Measurements from ENCODE around the gene OR2AT4.
"Not testable (repeated sequence)": the region's sequence is repeated elsewhere in the genome, so short reads cannot be mapped to it uniquely, and the experiment has no call there.

OR2AT4 gene

GRCh38 chr11:75101424-75102128 is 4.9 kb upstream of the OR2AT4 start:
- DNase-seq, result no peak

GRCh38 chr11:75100314-75100713 is 3.6 kb upstream of the OR2AT4 start:
- no peak for DNase-seq

GRCh38 chr11:75099635-75100034 is 3.0 kb upstream of the OR2AT4 start:
- DNase-seq, result no peak

GRCh38 chr11:75098835-75099439 is 2.3 kb upstream of the OR2AT4 start:
- DNase-seq, result not testable (repeated sequence)

GRCh38 chr11:75098181-75098580 is 1.5 kb upstream of the OR2AT4 start:
- not testable (repeated sequence) for DNase-seq

- no peak for DNase-seq
Measured at GRCh38 chr11:75097173-75097557, 489 bp upstream of the OR2AT4 start.

- not testable (repeated sequence) for DNase-seq
Measured at GRCh38 chr11:75094382-75094781, 2.3 kb downstream of the OR2AT4 start.

GRCh38 chr11:75090671-75091177 is 6.0 kb downstream of the OR2AT4 start:
- no peak for DNase-seq

- no peak for DNase-seq
Measured at GRCh38 chr11:75087319-75088305, 9.1 kb downstream of the OR2AT4 start.

GRCh38 chr11:75084883-75085282 is 11.8 kb downstream of the OR2AT4 start:
- no peak for DNase-seq

GRCh38 chr11:75083217-75083605 is 13.5 kb downstream of the OR2AT4 start:
- DNase-seq, result no peak

GRCh38 chr11:75082601-75083216 is 14.0 kb downstream of the OR2AT4 start:
- DNase-seq, result no peak

- no peak for DNase-seq
Measured at GRCh38 chr11:75079546-75079945, 17.1 kb downstream of the OR2AT4 start.

- no peak for DNase-seq
Measured at GRCh38 chr11:75078233-75078632, 18.4 kb downstream of the OR2AT4 start.

GRCh38 chr11:75077316-75077715 is 19.4 kb downstream of the OR2AT4 start:
- no peak for DNase-seq

GRCh38 chr11:75076671-75077070 is 20.0 kb downstream of the OR2AT4 start:
- DNase-seq, result no peak

- DNase-seq, result no peak
Measured at GRCh38 chr11:75073459-75074190, 23.1 kb downstream of the OR2AT4 start.

- no peak for DNase-seq
Measured at GRCh38 chr11:75072582-75072981, 24.1 kb downstream of the OR2AT4 start.

- DNase-seq, result no peak
Measured at GRCh38 chr11:75069473-75069872, 27.2 kb downstream of the OR2AT4 start.

GRCh38 chr11:75068993-75069392 is 27.7 kb downstream of the OR2AT4 start:
- no peak for DNase-seq

- DNase-seq, result no peak
Measured at GRCh38 chr11:75068559-75068958, 28.1 kb downstream of the OR2AT4 start.

GRCh38 chr11:75066061-75066460 is 30.6 kb downstream of the OR2AT4 start:
- DNase-seq, result no peak

Measured in NCI-H1105 (cell line).